LHCN-M2 (cell line): ENCODE measurements around the gene ERGIC1. TPM values are rescaled to one million over a fixed set of nuclear protein-coding genes. Genes with fewer than 3 reads are reported as not detected.
A peak's percentile ranks its signal among the peaks of the same experiment; 100 is the strongest.

Source experiments
- DNase-seq: peaks from one replicate; pipeline ENCODE4 v3.0.0-alpha.2; 2012; ENCODE audit warnings: low read depth
- total RNA-seq: library from RNA; depleted of rRNA; stranded (reverse); fragments of >200 nt; gene quantifications from 2 replicates; pipeline ENCODE4 v1.2.3, GENCODE V29; 2014

Gene ERGIC1
- total RNA-seq, 1 experiment from 2014 or later, result 152 TPM

DNA sequence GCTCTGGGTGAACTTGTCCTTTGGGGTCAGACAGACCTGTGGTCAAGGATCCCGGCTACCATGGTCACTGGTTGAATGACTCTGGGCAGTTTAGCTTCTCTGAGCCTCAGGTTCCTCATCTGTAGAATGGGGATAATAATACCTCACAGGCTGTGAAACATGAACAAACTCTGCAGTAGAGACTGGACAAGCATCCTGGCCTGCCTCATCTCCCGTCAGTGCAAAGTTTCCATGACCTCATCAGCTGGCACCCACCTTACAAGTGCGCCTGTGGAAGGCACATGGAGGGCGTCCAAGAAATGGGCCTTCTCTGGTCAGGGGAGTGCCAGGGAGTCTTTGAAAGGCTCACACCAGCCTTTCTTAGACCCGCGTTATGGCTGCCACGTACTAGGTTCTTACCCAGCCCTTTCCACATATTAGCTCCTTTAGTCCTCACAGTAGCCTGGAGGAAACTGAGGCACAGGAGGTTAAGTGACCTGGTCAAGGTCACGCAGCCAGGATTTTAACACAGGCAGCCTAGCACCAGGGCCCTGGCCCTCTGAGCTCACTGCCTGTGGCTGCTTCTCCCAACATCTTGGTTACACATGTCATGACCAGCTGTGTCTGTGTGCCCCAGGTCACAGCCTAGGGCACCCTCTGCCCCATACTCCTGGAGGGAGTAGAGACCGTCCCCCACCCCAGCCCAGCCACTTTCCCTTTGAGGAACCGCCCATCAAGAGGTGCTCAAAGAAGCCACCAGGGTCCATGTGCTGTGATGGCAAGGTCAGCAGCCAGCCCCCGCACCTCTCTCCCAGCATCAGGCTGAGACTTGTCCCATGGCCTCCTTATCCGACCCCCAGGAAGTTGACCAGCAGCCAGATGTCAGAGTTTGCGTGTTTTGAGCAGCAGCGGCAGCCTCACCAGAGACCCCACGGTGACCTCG is 85.7 kb downstream of the ERGIC1 start:
- DNase-seq, result no peak

- DNase-seq, result peak; percentile 93
These were observed 86.4 kb downstream of the ERGIC1 start for GRCh38 chr5:172920447-172920849.

DNA sequence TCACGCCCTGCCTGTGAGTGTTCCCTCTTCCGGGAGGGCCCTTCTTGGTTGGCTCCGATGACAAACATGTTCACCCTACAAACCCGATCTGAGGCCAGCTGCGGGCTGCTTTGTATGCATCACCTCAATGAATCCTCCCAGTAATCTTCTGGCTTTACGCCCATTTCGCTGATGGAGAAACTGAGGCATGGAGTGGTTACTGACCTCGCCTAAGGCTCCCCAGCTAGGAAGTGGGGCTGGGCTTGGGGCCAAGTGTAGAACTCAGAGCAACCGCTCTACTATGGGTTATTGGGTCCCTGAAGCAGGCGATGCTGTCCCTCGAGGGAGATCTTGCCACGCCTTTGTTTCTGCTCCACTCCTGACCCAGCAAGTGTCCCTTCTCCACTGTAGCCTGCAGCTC is 86.9 kb downstream of the ERGIC1 start:
- DNase-seq, result no peak

DNA sequence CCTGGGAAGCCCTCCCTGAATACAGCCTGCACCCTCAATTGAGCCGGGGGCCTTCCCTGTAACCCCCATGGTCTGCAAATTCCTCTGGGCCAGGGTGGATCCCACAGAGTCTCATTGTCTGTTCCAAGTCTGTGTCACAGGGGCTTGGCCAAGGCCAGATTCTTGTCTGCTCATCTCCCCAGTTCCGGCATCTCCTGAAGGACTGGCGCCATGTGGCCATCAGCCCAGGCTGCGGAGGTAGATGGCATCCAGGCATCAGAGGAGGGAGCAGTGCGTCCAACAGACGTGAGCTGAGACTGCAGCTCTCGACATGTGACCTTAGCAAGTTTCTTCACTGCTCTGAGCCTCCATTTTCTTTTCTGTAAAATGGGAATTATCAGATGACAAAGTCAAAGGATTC is 87.9 kb downstream of the ERGIC1 start:
- DNase-seq, result no peak

- no peak for DNase-seq
These were observed 89.5 kb downstream of the ERGIC1 start for GRCh38 chr5:172923539-172923938.

DNA sequence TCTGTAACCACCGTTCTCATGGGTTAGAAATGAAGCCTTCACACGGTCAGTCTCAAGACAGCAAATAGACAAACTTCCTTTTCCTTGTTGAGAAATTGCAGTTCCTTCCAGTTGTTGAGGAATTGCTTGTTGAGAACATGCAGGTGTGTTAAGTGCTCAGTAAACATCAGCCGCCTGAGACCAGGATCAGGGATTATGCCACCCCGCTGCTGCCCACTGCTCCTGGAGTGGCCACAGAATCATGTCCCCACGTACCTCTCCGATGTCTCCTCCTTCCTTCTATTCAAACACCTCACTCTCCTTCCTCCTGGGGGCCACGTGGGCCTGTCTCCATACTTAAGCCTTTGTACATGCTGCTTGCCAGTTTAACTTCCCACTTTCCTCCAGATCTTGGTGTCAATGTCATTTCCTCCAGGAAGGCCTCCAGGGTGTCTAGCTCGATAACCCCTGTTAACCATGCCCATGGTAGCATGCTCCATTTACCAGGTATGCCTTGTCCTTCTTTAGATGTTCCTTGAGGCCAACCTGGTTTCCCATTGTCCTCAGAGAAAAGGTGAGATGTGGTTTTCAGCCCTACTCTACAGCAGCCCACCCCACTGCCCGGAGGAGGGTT is 91.4 kb downstream of the ERGIC1 start:
- no peak for DNase-seq

- DNase-seq, result no peak
These were observed 92.0 kb downstream of the ERGIC1 start for GRCh38 chr5:172926008-172926523.

- DNase-seq, result no peak
These were observed 92.7 kb downstream of the ERGIC1 start for GRCh38 chr5:172926796-172927195.

DNA sequence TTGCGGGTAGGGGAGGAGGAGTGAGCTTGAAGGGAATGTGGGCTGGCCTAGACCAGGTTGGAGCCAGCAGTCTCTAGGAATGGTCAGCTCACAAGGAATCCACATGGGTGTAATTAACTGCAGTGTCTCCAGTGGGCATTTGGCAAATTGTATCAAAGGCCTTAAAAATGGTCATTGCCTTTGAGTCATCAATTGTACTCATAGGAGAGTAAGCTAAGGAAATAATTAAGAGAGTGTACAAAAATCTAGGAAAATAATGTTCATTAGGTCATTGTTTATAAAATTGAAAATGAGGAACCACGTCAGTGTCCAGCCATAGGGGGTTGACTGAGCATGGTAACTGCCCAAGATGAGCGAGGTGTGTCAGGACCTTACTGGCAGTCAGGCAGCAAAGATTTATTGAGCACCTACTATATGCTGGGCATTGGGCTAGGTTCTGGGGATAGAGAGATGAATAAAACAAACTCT is 95.4 kb downstream of the ERGIC1 start:
- DNase-seq, result peak; percentile 60

- DNase-seq, result peak; percentile 83
These were observed 97.0 kb downstream of the ERGIC1 start for GRCh38 chr5:172931001-172931536.

DNA sequence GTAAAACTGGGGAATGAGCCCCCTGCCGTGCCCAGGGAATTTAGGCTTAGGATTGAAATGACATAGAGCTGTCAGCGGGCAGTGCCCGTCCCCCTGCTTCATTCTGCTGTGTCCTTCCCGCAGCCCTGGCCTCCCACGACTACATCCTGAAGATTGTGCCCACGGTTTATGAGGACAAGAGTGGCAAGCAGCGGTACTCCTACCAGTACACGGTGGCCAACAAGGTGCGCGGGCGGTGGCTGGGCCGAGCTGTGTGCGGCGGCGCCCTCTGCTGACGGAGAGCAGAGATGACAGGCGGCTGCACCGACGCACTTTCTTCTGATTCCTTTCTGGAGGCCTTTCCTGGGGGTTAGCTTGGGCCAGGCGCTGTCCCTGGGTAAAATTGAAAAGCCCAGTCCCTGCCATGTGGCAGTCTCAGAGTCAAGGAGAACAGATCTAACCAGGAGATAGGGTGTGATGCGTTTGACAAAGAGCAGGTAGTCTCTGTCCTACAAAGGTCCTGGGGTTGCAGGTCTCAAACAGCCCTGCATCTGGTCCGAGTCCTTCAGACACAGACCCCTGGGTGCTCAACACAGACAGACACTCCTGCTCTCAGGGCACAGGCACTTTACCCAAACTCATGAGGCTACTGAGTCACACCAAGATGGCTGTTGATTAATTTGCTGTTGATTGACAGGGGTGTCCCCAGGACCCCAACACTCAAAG is 98.4 kb downstream of the ERGIC1 start:
- DNase-seq, result peak; percentile 46

DNA sequence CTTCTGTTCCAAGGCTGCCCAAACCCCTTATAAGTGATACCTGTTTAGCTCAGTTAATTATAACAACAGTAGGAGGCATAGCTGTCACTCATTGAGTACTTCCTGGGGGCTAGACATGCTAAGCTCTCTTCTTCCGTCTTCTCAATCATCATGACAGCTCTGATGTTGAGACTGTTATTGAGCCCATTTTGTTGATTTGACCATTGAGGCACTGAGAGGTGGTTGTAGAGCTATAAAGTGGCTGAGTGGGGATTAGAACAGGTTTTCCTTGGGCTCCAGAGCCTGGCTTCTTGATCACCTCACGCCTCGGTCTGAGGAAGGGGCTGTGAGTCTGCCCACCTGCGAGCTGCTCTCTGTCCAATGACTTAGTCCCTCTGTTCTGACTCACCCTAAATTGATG is 99.2 kb downstream of the ERGIC1 start:
- DNase-seq, result no peak

- DNase-seq, result no peak
These were observed 101.0 kb downstream of the ERGIC1 start for GRCh38 chr5:172935096-172935495.

DNA sequence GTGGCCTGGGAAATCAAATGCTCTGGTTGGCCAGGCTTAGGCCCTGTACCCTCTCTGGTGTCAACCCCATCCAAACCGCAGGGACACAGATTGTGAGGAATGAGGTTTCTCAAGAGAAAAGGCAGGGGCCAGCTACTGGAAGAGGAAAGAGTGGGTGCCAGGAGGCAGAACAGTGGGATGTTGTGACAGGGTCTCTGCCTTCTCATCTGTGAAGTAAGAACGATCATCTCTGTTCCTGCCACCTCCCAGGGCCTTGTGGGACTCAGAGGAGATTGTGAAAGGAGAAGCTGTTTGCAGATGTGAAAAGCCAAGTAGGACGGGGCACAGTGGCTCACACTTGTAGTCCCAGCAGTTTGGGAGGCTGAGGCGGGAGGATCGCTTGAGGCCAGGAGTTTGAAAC is 102.3 kb downstream of the ERGIC1 start:
- DNase-seq, result no peak

DNA sequence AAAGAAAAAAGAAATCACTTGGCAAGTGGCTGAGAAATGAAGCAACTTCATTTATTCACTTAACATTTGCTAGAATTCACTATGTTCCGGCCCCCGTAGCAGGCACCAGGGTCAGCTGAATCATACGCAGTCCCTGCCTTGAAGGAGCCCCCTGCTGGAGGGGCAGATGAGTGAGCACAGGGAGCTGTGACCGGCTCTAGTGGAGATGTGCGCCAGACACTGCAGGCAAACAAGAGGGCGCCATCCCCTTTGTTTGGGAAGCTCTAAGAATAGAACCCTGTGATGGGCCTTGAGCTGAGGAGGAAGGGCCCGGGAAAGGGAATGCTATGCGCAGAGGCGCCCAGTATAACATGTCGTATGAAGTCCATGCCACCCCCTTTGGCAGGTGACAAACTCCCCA is 105.0 kb downstream of the ERGIC1 start:
- DNase-seq, result no peak

DNA sequence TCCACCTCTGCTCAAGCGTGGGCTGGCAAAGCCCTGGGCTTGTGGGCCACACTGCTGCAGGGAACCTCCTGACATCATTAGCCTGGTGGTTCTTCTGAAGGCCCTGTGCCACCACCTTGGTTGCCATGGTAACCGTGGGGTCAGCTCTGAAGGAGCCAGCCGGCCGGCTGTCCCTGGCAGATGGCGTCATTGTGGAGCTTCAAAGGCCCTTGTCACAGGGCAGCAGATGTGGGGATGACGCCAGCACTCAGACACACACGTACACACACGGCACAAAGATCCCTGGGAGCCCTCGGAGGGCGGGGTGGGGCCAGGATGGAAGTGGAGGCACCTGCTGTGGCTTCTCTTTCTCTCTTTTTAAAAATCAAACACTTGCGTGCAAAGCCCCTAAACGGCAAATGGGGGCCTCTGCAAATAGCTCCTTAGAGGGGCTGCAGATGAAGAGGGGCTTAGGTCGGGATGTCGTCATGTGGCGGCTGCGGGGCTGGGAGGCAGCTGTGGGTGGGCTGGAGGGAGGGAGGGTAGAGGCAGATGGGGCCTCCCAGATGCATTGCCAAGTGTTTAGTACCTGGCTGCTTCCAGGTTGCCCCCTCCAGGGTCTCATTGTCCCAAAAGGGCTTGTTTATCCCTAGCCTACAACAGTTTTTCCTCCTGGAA is 105.7 kb downstream of the ERGIC1 start:
- DNase-seq, result no peak

DNA sequence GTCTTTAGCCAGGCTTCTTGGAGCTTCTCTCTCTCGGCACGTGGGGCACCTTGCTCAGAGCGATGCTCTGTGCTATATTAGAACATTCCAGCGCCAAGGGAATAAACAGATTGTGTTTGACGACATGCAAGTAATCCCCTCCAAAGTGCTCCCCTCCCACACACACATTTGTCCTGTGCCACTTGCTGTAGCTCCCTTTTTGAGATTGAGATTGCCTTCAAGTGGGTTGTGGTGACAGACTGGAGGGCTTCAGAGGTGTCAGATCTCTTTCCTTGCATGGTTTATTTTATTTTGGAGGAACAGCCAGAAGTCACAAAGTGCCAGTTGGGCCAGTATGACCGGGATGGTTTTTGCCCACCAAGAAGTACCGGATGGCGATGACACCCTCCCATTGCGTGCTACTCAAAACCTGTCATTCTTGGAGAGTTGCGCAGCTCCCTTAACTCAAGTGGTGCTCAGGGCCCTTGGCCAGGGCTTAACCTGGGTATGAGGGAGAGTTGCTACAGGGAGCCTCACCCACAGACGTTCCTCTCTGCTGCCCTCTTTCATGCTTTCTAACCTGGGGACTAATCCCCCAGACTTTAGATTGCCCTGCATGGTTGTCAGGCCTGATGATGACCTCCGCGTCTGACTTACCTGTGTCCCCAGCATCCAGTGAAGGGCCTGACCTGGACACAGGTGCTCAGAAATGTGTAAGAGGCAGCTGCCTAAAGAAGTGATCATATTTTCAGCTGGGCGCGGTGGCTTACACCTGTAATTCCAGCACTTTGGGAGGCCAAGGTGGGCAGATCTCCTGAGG is 106.4 kb downstream of the ERGIC1 start:
- DNase-seq, result no peak

GRCh38 chr5:172941067-172941516 is 107.0 kb downstream of the ERGIC1 start:
- DNase-seq, result no peak

GRCh38 chr5:172942556-172942955 is 108.5 kb downstream of the ERGIC1 start:
- no peak for DNase-seq

GRCh38 chr5:172943283-172943841 is 109.3 kb downstream of the ERGIC1 start:
- DNase-seq, result peak; percentile 85
